ENCODE results near the gene PROK2.

The PROK2 gene

DNA sequence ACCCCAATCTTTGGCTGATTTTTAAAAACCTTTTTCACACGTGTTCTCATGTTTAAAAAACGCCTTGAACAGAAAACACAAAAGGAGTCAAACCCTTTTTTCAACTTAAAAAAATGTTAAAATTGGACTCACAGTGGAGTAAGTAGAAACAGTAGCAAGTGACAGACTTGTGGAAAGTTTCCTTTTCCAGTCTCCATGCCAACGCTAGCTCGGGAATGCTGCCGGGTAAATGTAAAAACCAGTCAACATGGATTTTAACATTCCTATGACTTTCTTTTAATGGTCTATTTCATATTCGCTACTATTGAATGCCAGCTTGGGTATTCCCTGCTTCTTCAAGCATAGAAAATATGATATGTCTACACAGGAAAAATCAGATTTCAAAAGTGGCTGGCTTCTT lies 1.6 kb upstream of the PROK2 start:
- no peak for DNase-seq (ENCODE audit: low read depth in 3 of 3)

DNA sequence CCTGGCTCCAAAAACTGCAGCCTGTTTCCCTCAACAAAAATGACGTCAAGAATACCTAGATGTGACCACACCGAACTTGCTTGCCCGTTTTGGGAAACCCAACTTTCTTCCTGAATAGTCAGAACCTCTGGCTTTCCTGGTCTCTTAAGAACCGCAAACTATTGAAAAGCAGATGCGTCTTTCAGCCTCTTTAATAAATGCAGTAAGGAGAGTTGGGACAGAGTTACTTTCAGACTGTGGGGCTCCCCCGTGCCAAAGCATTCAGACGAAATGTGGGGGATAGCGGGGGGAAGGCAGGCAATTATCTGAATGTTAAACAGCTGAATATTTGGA lies 1.2 kb upstream of the PROK2 start:
- no peak for DNase-seq (ENCODE audit: low read depth in 3 of 3)

DNA sequence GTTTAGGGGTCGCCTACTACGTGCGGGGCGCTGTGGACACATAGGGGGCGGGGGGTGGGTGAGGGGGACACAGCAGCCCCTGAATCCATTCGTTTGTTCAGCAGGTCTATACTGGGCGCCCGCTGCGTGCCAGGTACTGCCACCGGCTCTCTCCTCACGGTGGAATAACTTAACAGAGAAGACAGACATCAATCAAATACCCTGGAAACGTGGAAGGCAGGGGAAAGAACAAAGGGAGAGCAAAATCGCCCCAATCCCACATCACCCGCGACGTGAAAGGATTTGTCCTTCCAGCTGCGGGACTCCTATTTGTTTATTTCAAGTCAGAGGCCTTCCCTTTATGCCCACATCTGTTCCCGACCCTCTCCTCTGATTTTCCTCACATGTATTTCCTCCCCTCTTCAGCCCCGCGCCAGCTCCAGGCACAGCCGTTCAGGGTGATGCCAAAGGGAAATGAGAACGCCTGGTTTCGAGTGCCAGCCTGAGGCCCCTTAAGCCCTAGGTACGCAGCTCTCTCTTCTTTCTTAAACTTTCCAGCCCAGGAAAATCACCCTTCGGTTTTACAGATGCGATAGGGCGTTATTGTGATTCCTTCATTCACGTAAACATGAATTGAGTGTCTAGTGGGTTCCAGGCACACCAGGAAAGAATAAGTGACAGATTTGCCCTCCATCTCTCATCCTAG lies 726 bp upstream of the PROK2 start:
- DNase-seq (ENCODE audit: low read depth in 3 of 3) = no peak

DNA sequence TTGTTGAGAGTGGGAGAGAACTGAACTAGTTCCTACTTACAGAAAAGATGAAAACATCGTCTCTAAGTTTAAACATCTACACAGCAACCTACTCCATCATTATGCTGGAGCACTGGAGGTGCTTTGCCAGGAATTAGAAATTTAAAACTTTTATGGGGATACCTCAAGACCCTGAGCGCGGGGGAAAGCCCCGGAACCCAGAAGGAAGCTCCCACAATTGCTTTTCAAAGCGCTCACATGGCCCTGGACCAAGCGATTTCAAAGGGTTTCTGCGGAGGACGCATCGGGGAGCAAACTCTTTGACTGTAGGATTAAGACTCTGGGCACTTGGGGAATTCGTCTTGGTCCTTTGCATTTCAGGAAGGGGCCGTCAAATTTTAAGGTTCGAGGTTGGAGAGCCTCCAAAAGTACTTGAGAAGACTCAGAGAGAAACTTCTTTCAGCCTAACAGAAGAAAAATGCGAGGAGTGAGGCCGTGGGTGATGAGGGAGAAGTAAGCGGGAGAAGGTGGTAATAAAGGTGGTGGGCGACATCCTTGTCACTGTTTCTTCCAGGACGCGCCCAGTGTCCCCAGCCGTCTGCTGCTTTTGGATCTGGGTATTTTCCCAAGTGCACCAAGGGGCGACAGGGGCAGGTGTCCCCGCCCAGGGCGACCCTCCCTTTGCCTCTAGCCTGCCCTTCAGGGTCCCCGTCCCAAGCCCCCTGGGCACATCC lies 591 bp downstream of the PROK2 start:
- no peak for DNase-seq (ENCODE audit: low read depth in 3 of 3)

DNA sequence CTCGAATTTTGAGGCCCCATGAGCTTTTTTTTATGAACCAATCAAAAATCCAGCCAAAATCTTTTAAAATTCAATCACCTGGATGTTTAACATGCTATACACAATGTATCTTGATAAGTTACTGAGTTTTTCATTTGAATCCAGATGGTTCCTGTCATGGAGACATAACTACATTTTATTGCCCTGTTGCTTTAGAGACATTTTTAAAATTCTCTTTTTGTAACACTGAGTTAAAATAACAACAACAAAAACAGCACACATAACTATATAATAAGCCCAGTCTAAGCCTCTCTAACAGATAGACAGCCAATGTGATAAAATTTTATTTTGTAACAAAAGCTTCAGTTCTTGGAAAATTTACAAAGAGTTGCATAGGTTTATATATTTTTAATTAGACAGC lies 1.8 kb downstream of the PROK2 start:
- DNase-seq (ENCODE audit: low read depth in 3 of 3) = no peak

DNA sequence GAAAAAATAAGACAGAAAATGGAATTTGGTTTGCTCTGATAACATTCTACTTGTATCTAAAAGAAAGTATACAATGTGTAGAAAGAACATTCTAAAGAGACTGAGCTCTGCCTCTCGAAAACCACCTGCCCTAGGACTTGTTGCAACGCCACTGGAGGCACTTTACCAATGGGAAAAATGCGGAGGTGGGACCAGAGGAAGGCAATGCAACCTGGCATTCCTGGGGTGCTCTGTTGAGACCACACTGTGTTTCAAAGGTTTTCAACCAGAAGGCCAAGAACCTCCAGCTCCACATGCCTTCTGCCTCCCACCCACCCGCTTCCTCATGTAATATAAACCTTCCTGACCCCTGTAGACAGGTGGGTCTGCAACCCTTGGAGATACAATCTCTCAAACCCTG lies 4.5 kb downstream of the PROK2 start:
- DNase-seq (ENCODE audit: low read depth in 3 of 3) = no peak

DNA sequence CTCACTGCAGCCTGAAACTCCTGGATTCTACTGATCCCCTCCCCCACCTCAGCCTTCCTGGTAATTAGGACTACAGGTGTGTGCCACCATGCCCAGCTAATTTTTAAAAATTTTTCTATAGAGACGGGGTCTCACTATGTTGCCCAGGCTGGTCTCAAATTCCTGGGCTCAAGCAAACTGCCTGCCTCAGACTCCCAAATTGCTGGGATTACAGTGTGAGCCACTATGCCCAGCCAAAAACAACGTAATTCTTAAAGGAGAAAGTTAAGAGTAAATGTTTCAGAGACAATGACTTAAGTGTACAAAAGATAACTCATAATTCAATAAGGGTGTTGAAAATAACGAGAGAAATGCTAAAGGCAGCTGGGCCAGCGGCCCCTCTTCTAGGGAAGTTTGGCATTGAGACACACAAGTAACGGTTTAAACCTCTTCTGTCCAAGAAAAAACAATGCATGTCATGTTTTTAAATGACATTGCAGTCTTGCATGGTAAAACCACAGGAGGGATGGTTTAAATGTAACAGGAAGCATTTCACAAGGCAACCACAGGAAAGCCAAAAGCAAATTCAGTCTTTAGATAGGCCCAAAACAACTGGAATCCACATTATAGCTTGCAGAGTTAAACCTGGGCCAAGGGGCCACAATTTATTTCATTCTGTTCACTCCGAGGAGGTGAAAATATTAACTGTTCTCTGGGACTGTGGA lies 5.1 kb downstream of the PROK2 start:
- DNase-seq (ENCODE audit: low read depth in 3 of 3) = no peak

DNA sequence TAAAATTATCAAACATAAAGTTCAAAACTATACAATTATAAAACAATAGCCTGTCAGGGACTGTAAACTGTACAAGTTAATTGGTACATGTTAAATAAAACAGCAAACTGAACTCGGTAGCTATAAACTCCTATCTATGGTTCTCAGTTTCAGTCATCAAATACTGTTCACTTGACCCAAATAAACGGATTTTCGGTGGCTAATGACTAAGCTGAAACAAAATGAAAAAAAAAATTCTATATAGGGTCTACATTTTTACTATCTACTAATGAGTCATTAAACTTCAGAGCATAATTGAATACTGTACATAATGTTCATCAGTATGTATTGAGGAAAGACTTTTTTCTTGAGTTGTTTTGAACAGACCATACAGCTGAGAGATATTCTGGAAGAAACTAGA lies 6.6 kb downstream of the PROK2 start:
- no peak for DNase-seq (ENCODE audit: low read depth in 3 of 3)

DNA sequence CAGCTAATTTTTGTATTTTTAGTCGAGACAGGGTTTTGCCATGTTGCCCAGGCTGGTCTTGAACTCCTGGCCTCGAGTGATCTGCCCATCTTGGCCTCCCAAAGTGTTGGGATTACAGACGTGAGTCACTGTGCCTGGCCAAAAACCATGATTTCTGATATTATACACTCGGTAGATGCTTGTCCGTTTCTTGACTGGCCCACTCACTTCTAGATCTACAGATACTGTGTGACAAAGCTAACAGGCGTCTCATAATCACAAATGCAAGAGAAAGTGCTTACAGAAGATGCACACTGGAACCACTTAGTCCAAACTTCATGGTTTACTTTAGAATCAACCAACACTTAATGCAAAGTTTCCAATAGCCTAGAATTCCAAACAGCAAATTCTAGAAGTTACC lies 8.4 kb downstream of the PROK2 start:
- DNase-seq (ENCODE audit: low read depth in 3 of 3) = no peak

DNA sequence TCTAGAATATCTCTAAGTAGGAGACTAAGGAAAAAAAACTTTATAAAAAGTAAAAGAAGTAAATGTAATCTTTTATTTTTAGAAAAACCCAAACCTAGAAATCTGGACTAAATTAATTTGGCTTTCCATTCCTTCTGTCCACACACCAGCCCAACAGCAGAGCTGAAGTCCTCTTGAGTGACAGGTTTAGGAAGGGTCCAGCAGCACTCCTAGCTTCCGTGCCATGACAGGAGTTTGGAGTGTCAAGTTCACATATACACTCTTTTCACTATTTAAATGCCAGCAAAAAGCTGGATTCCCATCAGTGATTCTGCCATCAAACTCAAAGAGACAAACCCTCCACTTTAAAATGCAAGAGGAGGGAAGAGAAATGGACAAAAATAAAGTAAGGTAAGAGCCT lies 13.1 kb downstream of the PROK2 start:
- DNase-seq (ENCODE audit: low read depth in 3 of 3) = no peak

DNA sequence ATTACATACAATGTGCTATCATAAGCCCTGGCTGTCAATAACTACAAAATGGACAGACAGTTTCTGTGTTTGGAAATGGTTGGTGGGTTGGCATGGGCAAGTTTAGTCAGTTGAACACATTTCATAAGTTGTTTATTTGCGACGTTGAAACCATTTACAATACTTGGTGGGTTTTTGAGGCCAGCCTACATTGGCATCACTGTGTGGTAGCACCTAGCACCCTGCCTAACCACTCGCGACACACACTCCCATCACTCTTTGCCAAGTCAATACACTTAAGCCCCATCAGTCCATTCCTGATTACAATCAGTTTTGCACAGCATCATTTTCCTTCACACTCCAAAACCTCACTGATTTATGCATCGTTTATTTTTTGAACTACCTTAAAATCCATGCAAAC lies 13.8 kb downstream of the PROK2 start:
- no peak for DNase-seq (ENCODE audit: low read depth in 3 of 3)

DNA sequence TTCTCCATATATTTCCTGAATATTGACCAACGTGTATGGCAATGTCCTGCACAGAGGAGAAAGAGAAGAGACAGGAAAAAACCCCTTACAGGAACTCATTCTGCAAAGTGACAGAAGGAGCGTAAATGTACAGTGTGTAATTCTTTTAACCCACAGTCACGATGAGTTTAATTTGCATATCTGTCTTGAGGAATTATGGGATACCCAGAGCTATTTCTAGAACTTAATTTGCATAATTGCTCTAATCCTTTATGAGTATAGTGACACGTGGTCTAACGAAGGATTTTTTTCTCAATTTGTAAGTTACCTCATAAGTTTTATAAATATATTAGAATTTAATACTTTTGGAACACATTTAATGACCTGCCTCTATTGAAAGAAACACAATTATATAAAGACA lies 21.5 kb downstream of the PROK2 start:
- DNase-seq (ENCODE audit: low read depth in 3 of 3) = no peak

DNA sequence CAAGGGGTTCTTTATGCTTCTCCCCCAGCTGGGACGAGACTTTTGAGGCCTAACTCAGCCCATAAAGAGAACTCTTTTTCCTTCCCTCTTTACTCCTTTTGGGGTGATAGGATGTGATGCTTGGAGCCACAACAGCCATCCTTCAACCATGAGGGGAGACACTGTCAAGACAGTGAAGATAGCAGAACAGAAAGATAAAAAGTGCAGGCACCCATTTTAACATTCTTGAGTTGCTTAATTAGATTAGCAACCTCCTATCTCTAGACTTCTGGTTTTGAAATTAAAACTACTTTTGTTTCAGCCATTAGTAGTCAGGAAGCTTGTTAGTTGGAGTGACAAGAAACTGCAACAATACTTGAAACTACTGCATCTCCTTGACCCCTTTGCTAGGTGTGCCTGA lies 24.8 kb downstream of the PROK2 start:
- DNase-seq (ENCODE audit: low read depth in 3 of 3) = no peak

DNA sequence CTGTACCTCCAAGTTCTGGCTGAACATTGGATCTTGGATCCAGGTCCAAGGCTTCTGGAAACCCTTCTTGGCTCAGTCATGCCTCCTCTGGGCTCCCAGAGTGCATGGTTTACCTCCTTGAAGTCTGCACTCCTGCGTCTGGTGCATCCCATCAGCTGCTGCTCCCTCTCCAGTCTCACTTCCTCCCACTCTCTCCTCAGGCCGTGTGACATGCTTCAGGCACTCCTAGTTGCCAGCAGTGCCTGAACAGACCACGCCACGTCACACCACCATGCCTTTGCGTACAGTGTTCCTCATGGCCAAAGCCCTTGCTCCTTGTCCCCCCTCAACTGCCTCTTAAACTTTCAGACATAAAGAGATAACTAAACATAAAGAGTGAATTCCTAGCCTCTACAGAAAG lies 25.5 kb downstream of the PROK2 start:
- no peak for DNase-seq (ENCODE audit: low read depth in 3 of 3)

DNA sequence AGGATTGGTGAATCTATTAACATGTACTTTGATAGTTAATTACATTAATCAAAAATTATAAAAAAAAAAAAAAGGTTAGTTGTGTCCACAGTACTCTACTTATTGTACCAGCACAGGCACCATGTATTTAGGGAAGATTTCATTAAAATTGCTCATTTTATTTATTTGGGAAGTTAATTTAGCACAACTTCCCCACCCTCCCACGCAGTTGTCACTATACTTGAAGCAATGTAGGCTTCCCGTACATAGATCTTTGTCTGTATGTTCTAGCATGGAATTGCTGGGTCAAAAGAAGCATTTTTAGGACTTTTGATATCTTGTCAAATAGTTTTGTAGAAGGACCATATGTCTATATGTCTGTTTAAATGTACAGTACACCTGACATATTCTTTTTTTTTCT lies 26.9 kb downstream of the PROK2 start:
- no peak for DNase-seq (ENCODE audit: low read depth in 3 of 3)

DNA sequence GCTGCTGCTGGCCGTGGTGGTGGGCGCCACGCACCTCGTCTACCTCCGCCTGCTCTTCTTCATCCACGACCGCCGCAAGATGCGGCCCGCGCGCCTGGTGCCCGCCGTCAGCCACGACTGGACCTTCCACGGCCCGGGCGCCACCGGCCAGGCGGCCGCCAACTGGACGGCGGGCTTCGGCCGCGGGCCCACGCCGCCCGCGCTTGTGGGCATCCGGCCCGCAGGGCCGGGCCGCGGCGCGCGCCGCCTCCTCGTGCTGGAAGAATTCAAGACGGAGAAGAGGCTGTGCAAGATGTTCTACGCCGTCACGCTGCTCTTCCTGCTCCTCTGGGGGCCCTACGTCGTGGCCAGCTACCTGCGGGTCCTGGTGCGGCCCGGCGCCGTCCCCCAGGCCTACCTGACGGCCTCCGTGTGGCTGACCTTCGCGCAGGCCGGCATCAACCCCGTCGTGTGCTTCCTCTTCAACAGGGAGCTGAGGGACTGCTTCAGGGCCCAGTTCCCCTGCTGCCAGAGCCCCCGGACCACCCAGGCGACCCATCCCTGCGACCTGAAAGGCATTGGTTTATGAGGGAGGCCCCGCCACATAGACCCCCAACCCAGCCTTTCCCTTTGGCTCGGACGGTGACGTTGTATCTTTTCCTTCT lies 30.2 kb downstream of the PROK2 start:
- DNase-seq (ENCODE audit: low read depth in 3 of 3) = no peak

DNA sequence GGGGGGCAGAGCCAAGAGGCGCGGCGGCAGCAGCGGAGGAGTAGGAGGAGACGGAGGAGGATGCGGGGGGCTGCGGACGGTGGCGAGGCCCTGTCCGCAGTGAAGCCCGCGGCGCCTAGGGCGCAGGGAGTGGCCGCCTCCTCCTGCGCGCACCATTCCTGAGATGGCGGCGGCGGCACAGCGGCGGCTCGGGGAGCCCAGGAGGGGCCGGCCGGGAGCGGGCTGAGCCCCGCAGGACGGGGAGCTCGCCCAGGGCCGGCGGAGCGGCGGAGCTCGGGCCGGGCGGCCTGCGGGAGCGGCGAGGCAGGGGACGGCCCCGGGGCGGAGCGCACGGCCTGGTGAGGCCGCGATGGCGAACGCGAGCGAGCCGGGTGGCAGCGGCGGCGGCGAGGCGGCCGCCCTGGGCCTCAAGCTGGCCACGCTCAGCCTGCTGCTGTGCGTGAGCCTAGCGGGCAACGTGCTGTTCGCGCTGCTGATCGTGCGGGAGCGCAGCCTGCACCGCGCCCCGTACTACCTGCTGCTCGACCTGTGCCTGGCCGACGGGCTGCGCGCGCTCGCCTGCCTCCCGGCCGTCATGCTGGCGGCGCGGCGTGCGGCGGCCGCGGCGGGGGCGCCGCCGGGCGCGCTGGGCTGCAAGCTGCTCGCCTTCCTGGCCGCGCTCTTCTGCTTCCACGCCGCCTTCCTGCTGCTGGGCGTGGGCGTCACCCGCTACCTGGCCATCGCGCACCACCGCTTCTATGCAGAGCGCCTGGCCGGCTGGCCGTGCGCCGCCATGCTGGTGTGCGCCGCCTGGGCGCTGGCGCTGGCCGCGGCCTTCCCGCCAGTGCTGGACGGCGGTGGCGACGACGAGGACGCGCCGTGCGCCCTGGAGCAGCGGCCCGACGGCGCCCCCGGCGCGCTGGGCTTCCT lies 31.0 kb downstream of the PROK2 start, which contains the start of gene GPR27:
Gene GPR27, plus strand, starts transcription at position 155 of the 909 bp plus-strand sequence. Its CDS starts 195 bp downstream, at position 350.
- peak in 1 of 3 experiments; percentile 19 for DNase-seq (ENCODE audit: low read depth in 3 of 3)

DNA sequence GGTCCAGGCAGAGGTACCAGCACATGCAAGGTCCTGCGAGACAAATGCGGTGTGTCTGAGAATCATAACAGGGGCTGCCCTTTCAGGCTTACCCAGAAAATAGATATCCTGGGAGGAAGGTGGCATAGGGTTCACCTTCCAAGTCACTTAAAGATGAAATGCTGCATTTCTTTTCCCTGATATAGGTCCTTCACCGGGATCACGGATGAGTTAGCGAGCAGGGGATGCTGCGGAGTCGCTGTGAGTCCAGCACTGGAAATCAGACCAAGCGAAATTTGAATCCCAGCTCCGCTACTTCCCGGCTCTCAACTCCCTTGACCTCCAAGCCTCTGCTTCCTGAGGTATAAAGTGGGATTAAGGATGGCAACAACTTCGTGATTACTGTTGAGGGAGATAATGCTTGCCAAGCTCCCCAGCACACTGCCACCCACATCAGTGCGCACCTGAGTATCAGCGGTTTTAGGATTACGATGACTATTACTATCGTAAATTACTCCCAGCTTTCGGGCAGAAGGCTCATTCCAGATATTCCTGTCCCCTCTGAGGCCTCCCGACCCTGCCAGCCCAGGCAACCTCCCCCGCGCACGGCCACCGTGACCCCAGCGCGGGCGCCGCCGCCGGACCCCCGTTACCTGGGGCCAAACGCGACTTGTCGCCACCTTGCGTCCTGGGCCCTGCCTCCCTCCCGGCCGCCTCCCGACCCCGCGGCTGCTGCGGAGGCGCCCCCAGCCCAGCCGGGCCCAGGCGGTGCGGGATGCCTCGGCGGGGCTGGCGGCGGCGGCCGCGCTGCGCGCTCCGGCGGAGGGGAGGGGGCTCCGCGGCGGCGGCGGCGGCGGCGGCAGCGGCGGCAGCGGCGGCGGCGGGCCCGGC lies 31.9 kb downstream of the PROK2 start:
- no peak for DNase-seq (ENCODE audit: low read depth in 3 of 3)

DNA sequence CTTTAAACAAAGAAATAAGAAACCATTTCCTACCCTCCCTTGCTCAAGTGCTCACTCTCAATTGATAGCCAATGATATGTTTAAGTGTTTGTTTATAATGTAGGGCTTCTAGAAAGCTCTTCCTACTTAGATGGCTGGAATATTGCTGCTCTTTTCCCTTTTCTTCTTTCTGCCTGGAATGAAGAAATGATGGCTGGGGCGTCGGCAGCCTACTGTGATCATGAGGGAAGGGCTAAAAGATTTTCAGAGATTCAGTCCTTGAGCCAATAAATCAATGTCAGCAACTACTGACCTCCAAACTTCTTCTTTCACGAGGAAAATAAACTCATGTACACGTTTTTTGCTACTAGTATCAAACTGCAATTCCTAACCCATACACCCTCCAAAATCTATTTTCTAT lies 33.3 kb downstream of the PROK2 start:
- no peak for DNase-seq (ENCODE audit: low read depth in 3 of 3)

DNA sequence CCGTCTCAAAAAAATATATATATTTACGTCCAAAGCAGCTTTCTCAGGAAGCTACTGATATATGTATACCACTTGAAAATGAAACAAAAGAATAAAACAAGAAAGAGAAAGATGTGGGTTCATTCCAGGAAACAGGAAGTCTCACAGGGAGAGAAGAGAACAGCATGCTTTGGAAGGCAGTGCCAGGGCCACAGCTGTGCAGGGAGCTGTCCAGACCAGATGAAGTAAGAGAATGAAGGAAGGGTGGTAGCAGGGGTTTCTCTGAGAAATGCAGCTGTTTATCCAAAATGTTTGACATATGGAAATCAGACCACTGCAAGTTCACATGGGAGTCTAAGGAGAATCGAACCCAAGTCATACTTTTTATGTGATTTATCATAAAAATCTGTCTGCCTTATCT lies 40.2 kb downstream of the PROK2 start:
- no peak for DNase-seq (ENCODE audit: low read depth in 3 of 3)

DNA sequence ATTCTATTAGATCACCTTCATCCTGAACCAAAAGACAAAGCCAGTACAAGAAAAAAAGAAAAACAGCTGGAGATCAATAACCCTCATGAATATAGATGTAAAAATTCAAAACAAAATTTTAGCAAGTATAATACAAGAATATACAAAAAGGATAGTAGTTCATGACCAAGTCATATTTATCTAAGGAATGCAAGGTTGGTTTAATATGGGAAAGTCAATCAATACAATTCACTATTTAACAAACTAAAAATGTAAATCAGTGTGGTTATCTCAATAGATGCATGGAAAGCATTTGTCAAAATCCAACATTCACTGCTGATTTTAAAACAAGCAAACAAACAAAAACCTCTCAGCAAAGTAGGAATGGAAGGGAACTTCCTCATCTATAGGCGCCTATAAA lies 42.3 kb downstream of the PROK2 start:
- DNase-seq (ENCODE audit: low read depth in 3 of 3) = no peak

All from stimulated activated CD4-positive, alpha-beta T cell treated with anti-CD3 and anti-CD28 coated beads, TNF-alpha, amount 100 ng/mL, for 24 hours (primary cell).